Colonic mucosa (tissue), 4 donors: ENCODE data around the gene ULBP2. TPM values are rescaled to one million over a fixed set of nuclear protein-coding genes. Genes with fewer than 3 reads are reported as not detected.

Source experiments
- DNase-seq: peaks from one replicate; pipeline ENCODE4 v3.0.0-alpha.2; 2020
- H3K27ac ChIP-seq: fragments of 200-600 bp; one replicate; pipeline ENCODE4 v1.8.0; 2021
- H3K27me3 ChIP-seq: fragments of 200-600 bp; one replicate; pipeline ENCODE4 v1.8.0; 2021
- H3K36me3 ChIP-seq: fragments of 200-600 bp; one replicate; pipeline ENCODE4 v1.8.0; 2021
- H3K4me1 ChIP-seq: fragments of 200-600 bp; one replicate; pipeline ENCODE4 v1.8.0; 2021; ENCODE audit warnings: mild to moderate bottlenecking
- H3K4me3 ChIP-seq: fragments of 200-600 bp; one replicate; pipeline ENCODE4 v1.8.0; 2021
- H3K9ac ChIP-seq, 2 donors: one replicate each; pipeline ENCODE4 v1.7.0; 2013; ENCODE audit warnings: control low read depth in 2 of 2, low read depth in 2 of 2, low read length in 2 of 2
- H3K9me3 ChIP-seq: fragments of 200-600 bp; one replicate; pipeline ENCODE4 v1.8.0; 2021
- intact Hi-C: fragments of 100-400 bp; cut with DNase I; formaldehyde crosslinking; loops from one replicate; pipeline ENCODE4 v1.14.1; 2022
- total RNA-seq, 2 donors: library from RNA; stranded (reverse); fragmentation: NEBNext Ultra II Directional in 1 of 2; extraction: Animal tissue kit (Norgen Biotek cat#: 25700) in 1 of 2; gene quantifications; one replicate each; pipeline ENCODE4 v1.2.1, GENCODE V29; 2021
- TF ChIP-seq, protein P1 (sequence below): fragments of 200-600 bp; IDR thresholded peaks from one replicate; pipeline ENCODE4 v1.8.0; 2022; ENCODE audit warnings: antibody characterized with exemption, mild to moderate bottlenecking
- donor health status: healthy.
- donor health status: DM: no; HTN: no; CAD: no.
- donor health status: DM: no; HTN: no; CAD: no.

The ULBP2 gene
- total RNA-seq, 2 donors from 2014 or later: 0.19 to 0.47 TPM

DNA sequence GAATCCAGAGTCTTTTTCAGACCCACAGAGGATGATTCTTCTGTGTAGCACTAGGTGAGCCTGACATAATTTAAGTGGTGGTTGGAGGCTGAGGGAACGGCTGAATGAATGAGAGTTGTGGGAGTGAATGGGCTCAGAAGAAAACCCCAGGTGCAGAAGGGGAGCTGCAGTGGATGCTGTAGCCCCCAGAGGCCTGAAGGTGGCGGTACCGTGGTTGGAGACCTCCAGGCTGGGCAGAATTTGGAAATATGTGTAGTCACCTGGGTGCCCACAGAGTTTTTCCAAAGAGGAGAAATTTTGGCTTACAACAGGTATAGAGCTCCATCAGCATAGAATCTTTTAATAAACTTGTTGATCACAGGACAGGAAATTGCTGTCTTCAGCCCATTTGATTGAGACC is 12.4 kb upstream of the ULBP2 start:
- intact Hi-C loops: loop anchor here (5.0 kb wide), 1 partner anchor 207 kb away; no protein-coding TSS in a partner anchor
- no peak for DNase-seq
- H3K27me3 ChIP-seq: peaks cover 16% of the 10 kb centered on the region

DNA sequence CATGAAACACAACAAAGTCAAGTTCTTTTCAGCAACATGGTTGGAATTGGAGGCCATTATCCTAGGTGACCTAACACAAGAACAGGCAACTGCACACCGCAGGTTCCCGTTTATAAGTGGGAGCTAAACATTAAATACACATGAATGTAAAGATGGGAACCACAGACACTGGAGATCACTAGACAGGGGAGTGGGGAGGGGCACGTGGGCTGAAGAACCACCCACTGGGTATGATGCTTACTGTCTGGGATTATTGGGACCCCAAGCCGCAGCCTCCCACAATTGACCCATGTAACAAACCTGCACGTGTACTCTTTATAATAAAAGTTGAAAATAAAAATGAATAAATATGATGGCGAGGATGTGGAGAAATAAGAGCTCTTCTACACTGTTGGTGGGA is 10.3 kb upstream of the ULBP2 start:
- Histone ChIP-seq H3K9me3 (no peaks in the 10 kb centered on the region), H3K4me1 (no peaks in the 10 kb centered on the region), H3K4me3 (no peak overlapping the region), H3K9ac (no peak overlapping the region), H3K27me3 (peaks cover 12% of the 10 kb centered on the region), H3K36me3 (no peaks in the 10 kb centered on the region), H3K27ac (no peak overlapping the region)
- intact Hi-C loops: no loop called here
- TF ChIP-seq, protein P1, sequence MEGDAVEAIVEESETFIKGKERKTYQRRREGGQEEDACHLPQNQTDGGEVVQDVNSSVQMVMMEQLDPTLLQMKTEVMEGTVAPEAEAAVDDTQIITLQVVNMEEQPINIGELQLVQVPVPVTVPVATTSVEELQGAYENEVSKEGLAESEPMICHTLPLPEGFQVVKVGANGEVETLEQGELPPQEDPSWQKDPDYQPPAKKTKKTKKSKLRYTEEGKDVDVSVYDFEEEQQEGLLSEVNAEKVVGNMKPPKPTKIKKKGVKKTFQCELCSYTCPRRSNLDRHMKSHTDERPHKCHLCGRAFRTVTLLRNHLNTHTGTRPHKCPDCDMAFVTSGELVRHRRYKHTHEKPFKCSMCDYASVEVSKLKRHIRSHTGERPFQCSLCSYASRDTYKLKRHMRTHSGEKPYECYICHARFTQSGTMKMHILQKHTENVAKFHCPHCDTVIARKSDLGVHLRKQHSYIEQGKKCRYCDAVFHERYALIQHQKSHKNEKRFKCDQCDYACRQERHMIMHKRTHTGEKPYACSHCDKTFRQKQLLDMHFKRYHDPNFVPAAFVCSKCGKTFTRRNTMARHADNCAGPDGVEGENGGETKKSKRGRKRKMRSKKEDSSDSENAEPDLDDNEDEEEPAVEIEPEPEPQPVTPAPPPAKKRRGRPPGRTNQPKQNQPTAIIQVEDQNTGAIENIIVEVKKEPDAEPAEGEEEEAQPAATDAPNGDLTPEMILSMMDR: no peak
- DNase-seq: no peak

More for the DNA sequence above, 12.4 kb upstream of the ULBP2 start:
- Histone ChIP-seq H3K9ac (no peak overlapping the region), H3K4me3 (no peak overlapping the region), H3K27ac (no peak overlapping the region), H3K36me3 (no peaks in the 10 kb centered on the region), H3K4me1 (no peaks in the 10 kb centered on the region), H3K9me3 (no peaks in the 10 kb centered on the region)
- TF ChIP-seq, protein P1: no peak

DNA sequence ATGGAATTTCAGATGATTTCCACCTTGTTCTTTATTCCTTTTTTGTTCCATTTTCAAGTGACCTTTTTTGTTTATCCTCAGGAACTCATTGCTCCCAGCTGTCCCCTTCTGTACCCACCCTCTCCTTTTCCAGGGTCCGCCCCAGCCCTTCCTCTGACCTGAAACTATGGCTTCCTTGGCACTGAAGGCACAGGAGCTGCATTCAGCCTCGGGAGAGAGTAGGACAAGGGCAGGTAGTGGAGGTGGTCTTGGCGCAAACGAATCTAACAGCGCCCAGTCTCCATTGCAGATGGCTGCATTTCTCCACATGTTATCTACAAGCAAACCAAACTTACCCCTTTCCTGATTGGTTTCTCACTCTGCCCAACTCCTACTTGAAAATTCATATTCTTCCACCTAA is 8.8 kb upstream of the ULBP2 start:
- no peak for DNase-seq
- no peaks in the 10 kb centered on the region for H3K36me3 ChIP-seq
- intact Hi-C loops: no loop called here
- no peak overlapping the region for H3K4me3 ChIP-seq
- no peak overlapping the region for H3K9ac ChIP-seq
- H3K27ac ChIP-seq: no peak overlapping the region
- TF ChIP-seq, protein P1: no peak
- H3K9me3 ChIP-seq: no peaks in the 10 kb centered on the region
- no peaks in the 10 kb centered on the region for H3K4me1 ChIP-seq
- H3K27me3 ChIP-seq: peaks cover 20% of the 10 kb centered on the region

DNA sequence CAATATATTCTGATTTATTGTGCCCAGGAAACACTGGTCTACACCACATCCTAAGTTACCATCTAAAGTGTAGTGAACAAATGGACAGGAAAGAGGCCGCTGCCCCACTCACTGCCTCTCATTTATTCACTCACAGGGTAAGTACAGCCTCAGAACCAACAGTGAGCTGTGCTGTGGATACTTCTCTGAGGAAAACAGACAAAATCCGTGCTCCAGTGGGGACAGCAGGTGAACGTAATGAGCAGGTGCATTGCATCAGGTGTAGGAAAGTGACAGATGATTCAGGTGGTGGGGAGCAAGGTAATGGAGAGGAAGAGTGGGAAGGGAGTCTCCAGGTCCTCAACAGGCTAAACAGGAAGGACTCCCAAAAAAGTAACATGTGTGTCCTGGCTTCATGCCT is 8.4 kb upstream of the ULBP2 start:
- Histone ChIP-seq H3K9ac (no peak overlapping the region), H3K4me1 (peaks cover 4% of the 10 kb centered on the region), H3K36me3 (no peaks in the 10 kb centered on the region), H3K9me3 (no peaks in the 10 kb centered on the region), H3K27ac (no peak overlapping the region), H3K27me3 (peaks cover 24% of the 10 kb centered on the region), H3K4me3 (no peak overlapping the region)
- TF ChIP-seq, protein P1: no peak
- DNase-seq: no peak
- intact Hi-C loops: no loop called here

DNA sequence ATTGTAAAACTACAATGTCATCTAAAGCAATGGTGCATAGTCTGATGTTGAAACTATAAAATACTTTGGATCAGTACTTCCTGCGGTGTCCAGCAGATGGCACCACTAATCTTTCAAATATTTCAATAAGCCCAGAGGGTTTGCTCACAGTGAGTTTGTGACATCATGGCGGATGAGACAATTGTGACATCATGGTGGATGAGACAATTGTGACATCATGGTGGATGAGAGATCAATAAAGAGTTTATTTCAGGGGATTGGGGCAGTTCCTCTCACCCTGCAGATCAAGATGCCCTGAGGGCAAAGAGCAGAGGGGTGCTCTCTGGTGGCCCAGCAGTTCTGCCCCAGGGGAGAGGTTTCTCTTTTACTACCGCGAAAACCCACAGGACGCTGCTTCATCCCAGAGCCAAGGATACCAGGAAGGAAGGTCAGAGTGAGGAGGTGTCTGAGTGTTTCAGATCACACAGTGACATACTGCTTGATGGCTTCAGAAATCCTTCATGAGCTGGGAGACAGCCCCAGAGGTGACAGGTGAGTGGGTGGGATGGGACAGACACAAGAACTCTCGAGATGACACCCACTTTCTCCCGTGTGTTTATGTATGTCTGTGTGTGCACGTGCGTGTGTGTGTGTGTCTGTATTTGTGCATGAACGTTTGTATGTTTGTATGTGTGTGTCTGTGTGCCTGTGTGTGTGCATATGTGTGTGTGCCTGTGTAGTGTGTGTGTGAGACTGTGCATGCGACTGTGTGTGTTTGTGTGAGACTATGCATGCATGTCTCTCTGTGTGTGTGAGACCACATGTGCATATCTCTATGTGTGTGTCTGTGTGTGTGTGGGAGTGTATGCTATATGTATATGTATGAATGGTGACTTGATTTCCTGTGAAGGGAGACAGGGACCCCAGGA is 7.3 kb upstream of the ULBP2 start:
- DNase-seq: peak; percentile 73
- Histone ChIP-seq H3K27me3 (peaks cover 30% of the 10 kb centered on the region), H3K9ac (no peak overlapping the region), H3K9me3 (no peaks in the 10 kb centered on the region), H3K4me3 (no peak overlapping the region), H3K36me3 (no peaks in the 10 kb centered on the region), H3K27ac (no peak overlapping the region), H3K4me1 (peaks cover 9% of the 10 kb centered on the region)
- intact Hi-C loops: loop anchor here (1.0 kb wide), 1 partner anchor 82 kb away; no protein-coding TSS in a partner anchor
- TF ChIP-seq, protein P1: peak; percentile 77
